Stimulated activated memory B cell treated with anti-CD40 and anti-IgM and Interleukin-4, amounts not matched to agents 10 μg/mL and 1 μg/mL and 100 μg/mL, for 72 hours (primary cell): Measurements from ENCODE around the gene ZBED2.
"Not testable (repeated sequence)": the region's sequence is repeated elsewhere in the genome, so short reads cannot be mapped to it uniquely, and the experiment has no call there.

Source experiments
- ATAC-seq: fragments of 150-1000 bp; cut with Tn5 transposase; 2 replicates; pipeline ENCODE4 v1.10.0; 2021
- H3K27ac Mint-ChIP-seq: one replicate; pipeline ENCODE4 v1.8.0; 2022; ENCODE audit warnings: mild to moderate bottlenecking, mixed read lengths
- H3K27me3 Mint-ChIP-seq: one replicate; pipeline ENCODE4 v1.8.0; 2022; ENCODE audit warnings: mixed read lengths
- H3K36me3 Mint-ChIP-seq: one replicate; pipeline ENCODE4 v1.8.0; 2022; ENCODE audit warnings: mixed read lengths
- H3K4me1 Mint-ChIP-seq: one replicate; pipeline ENCODE4 v1.8.0; 2022; ENCODE audit warnings: mixed read lengths
- H3K4me3 Mint-ChIP-seq: one replicate; pipeline ENCODE4 v1.8.0; 2022; ENCODE audit warnings: mild to moderate bottlenecking, moderate library complexity, mixed read lengths
- H3K9me3 Mint-ChIP-seq: one replicate; pipeline ENCODE4 v1.8.0; 2022; ENCODE audit warnings: mixed read lengths

The ZBED2 gene, protein sequence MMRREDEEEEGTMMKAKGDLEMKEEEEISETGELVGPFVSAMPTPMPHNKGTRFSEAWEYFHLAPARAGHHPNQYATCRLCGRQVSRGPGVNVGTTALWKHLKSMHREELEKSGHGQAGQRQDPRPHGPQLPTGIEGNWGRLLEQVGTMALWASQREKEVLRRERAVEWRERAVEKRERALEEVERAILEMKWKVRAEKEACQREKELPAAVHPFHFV

DNA sequence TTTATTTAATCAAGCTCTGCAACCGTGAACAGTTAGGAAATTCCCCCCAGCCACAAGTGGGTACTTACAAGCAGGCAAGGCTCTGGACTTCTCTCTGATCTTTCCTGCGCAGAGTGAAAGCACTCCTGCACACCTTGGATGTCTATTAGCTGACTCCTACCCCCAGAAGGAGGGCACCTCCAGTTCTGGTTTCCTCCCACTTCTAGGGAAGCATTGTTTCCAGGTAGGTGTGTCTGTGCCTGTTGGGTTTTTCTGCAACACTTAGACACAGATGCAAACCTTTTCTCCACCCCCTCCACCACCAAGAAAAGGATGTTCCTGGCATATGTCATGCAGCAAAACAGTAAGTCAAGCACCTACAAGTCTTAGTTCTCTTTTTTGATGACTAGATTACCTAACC, at the start of gene ZBED2:
Gene ZBED2 (minus strand): TSS at position 115 of the 400 bp plus-strand sequence. CDS start 1,145 bp downstream, outside the sequence.
- peaks cover 17% of the 10 kb centered on the region for H3K36me3 Mint-ChIP-seq
- peak within 1 kb of the TSS; percentile 72 for H3K4me3 Mint-ChIP-seq
- H3K27me3 Mint-ChIP-seq, result peaks cover 9% of the 10 kb centered on the region
- H3K9me3 Mint-ChIP-seq, result no peaks in the 10 kb centered on the region
- peaks cover 41% of the 10 kb centered on the region for H3K4me1 Mint-ChIP-seq
- peak within 1 kb of the TSS; percentile 82 for H3K27ac Mint-ChIP-seq
- peak; percentile 76 for ATAC-seq

DNA sequence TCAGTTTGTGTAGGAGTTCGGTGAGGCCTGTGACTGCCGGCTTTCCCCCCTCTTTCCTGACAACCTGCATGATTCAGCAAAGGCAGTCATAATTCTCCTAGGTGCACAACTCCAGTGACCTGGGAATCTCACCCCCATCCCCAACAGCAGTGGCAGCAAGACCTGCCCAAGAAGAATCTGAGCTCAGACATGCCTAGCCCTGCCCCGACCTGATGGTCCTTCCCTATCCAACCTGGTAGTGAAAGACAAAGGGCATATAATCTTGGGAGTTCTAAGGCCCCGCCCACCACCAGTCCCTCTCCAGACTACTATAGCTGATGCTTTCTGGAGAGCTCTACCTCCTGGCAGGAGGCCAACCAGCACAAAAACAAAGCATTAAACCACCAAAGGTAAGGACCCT, 44.2 kb upstream of the ZBED2 start:
- no peak overlapping the region for H3K27ac Mint-ChIP-seq
- no peak overlapping the region for H3K4me3 Mint-ChIP-seq
- H3K27me3 Mint-ChIP-seq, result no peaks in the 10 kb centered on the region
- peaks cover 24% of the 10 kb centered on the region for H3K9me3 Mint-ChIP-seq
- peaks cover 7% of the 10 kb centered on the region for H3K36me3 Mint-ChIP-seq
- H3K4me1 Mint-ChIP-seq, result no peaks in the 10 kb centered on the region
- ATAC-seq, result no peak

- Mint-ChIP-seq H3K4me3 (no peak overlapping the region), H3K27ac (no peak overlapping the region), H3K27me3 (no peaks in the 10 kb centered on the region), H3K9me3 (peaks cover 5% of the 10 kb centered on the region), H3K4me1 (no peaks in the 10 kb centered on the region), H3K36me3 (no peaks in the 10 kb centered on the region)
- no peak for ATAC-seq
These were observed 41.3 kb upstream of the ZBED2 start for GRCh38 chr3:111636366-111636885.

DNA sequence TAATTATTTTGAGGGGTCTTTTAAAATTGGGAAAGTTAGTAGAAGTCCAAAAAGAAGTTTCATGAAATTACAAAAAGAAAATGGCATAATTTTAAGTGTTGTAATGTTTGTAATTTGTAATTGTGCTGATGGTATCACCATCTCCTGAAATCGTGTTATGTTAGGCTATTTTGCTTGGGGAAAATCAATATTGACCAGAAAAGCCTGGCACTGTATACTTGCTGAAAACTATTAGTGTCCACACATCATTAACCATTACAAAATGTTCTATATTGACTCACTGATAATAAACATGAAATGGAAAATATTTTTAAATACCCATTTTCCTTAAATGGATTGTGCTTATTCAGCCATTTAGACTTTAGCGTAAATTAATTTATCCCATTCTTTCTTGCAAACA, 40.3 kb upstream of the ZBED2 start:
- Mint-ChIP-seq H3K4me3 (no peak overlapping the region), H3K4me1 (no peaks in the 10 kb centered on the region), H3K27me3 (no peaks in the 10 kb centered on the region), H3K36me3 (no peaks in the 10 kb centered on the region), H3K27ac (no peak overlapping the region), H3K9me3 (no peaks in the 10 kb centered on the region)
- ATAC-seq, result no peak

- Mint-ChIP-seq H3K36me3 (peaks cover 23% of the 10 kb centered on the region), H3K9me3 (peaks cover 20% of the 10 kb centered on the region)
- not testable (repeated sequence) for ATAC-seq, H3K27me3 Mint-ChIP-seq, H3K4me3 Mint-ChIP-seq, H3K4me1 Mint-ChIP-seq, H3K27ac Mint-ChIP-seq
These were observed 35.5 kb upstream of the ZBED2 start for GRCh38 chr3:111630638-111631037.

DNA sequence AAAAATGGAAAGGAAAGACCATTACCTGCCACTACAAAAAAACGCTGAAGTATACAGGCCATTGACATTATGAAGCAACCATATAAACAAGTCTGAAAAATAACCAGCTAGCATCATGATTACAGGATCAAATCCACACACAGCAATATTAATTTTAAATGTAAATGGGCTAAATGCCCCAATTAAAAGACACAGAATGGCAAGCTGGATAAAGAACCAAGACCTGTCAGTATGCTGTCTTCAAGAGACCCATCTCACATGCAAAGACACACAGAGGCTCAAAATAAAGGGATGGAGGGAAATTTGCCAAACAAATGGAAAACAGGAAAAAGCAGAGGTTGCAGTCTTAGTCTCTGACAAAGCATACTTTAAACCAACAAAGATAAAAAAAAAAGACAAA, 33.9 kb upstream of the ZBED2 start:
- Mint-ChIP-seq H3K9me3 (peaks cover 20% of the 10 kb centered on the region), H3K36me3 (peaks cover 23% of the 10 kb centered on the region)
- not testable (repeated sequence) for H3K27ac Mint-ChIP-seq, H3K27me3 Mint-ChIP-seq, H3K4me1 Mint-ChIP-seq, H3K4me3 Mint-ChIP-seq, ATAC-seq

GRCh38 chr3:111627092-111627491, 31.9 kb upstream of the ZBED2 start:
- ATAC-seq, result no peak
- peaks cover 20% of the 10 kb centered on the region for H3K9me3 Mint-ChIP-seq
- no peaks in the 10 kb centered on the region for H3K27me3 Mint-ChIP-seq
- no peak overlapping the region for H3K27ac Mint-ChIP-seq
- no peak overlapping the region for H3K4me3 Mint-ChIP-seq
- H3K4me1 Mint-ChIP-seq, result no peaks in the 10 kb centered on the region
- H3K36me3 Mint-ChIP-seq, result peaks cover 23% of the 10 kb centered on the region

GRCh38 chr3:111621535-111621934, 26.4 kb upstream of the ZBED2 start:
- Mint-ChIP-seq H3K4me1 (peaks cover 11% of the 10 kb centered on the region), H3K9me3 (no peaks in the 10 kb centered on the region), H3K4me3 (no peak overlapping the region), H3K27ac (no peak overlapping the region), H3K27me3 (no peaks in the 10 kb centered on the region), H3K36me3 (no peaks in the 10 kb centered on the region)
- ATAC-seq, result no peak

DNA sequence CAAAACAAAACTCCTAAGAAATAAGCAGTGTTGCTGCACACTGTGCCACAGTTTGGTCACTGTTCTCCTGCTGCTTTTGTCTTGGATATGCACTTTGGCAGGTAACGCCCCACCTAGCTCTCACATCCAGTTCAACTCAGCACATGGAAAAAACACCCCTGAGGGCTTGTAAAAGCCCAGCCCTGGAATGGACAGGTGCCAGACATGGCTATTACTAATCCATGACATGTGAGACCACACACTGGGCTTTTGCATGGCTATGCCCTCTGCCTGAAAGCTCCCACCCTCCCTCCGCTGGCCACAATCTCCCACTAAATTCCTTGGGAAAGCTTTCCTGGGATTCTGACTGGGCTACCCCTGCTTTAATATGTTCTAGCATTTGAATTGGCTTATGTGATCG, 24.7 kb upstream of the ZBED2 start:
- no peaks in the 10 kb centered on the region for H3K27me3 Mint-ChIP-seq
- no peak overlapping the region for H3K27ac Mint-ChIP-seq
- H3K4me3 Mint-ChIP-seq, result no peak overlapping the region
- no peaks in the 10 kb centered on the region for H3K9me3 Mint-ChIP-seq
- no peaks in the 10 kb centered on the region for H3K36me3 Mint-ChIP-seq
- no peak for ATAC-seq
- peaks cover 28% of the 10 kb centered on the region for H3K4me1 Mint-ChIP-seq

DNA sequence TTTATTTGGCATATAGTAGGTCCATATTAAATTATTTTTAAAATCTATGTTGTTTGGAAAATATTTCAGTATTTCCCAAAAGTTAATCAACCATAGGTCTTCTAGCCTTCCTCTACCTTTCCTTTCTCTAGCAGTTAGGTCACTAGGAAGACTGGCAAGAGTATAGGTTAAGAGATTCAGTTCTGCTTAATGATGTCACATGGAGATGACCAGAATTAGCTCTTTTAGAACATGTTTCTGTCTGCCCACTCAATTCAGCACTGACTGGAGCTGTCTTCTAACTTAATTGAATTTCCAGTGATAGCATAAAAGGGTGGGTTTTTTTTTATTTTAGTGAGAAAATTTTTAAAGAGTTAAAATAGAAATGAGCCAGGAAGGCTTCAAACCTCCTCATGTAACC, 23.8 kb upstream of the ZBED2 start:
- Mint-ChIP-seq H3K36me3 (no peaks in the 10 kb centered on the region), H3K4me3 (no peak overlapping the region)

GRCh38 chr3:111617912-111618601, 22.9 kb upstream of the ZBED2 start:
- H3K4me3 Mint-ChIP-seq, result no peak overlapping the region
- peaks cover 40% of the 10 kb centered on the region for H3K4me1 Mint-ChIP-seq
- no peak for ATAC-seq
- peak overlapping the region; percentile 21 for H3K27ac Mint-ChIP-seq
- no peaks in the 10 kb centered on the region for H3K27me3 Mint-ChIP-seq
- no peaks in the 10 kb centered on the region for H3K36me3 Mint-ChIP-seq
- H3K9me3 Mint-ChIP-seq, result no peaks in the 10 kb centered on the region

More for the DNA sequence above, 23.8 kb upstream of the ZBED2 start:
- Mint-ChIP-seq H3K27ac (no peak overlapping the region), H3K9me3 (no peaks in the 10 kb centered on the region), H3K27me3 (no peaks in the 10 kb centered on the region), H3K4me1 (peaks cover 34% of the 10 kb centered on the region)
- ATAC-seq, result no peak

- Mint-ChIP-seq H3K9me3 (no peaks in the 10 kb centered on the region), H3K4me3 (no peak overlapping the region), H3K27ac (peak overlapping the region; percentile 74), H3K36me3 (no peaks in the 10 kb centered on the region), H3K4me1 (peaks cover 45% of the 10 kb centered on the region), H3K27me3 (no peaks in the 10 kb centered on the region)
- no peak for ATAC-seq
These were observed 22.3 kb upstream of the ZBED2 start for GRCh38 chr3:111617406-111617805.

GRCh38 chr3:111616417-111617105, 21.4 kb upstream of the ZBED2 start:
- H3K4me1 Mint-ChIP-seq, result peaks cover 46% of the 10 kb centered on the region
- H3K27ac Mint-ChIP-seq, result peak overlapping the region; percentile 74
- no peak overlapping the region for H3K4me3 Mint-ChIP-seq
- H3K36me3 Mint-ChIP-seq, result peaks cover 1% of the 10 kb centered on the region
- no peaks in the 10 kb centered on the region for H3K27me3 Mint-ChIP-seq
- peak; percentile 83 for ATAC-seq
- no peaks in the 10 kb centered on the region for H3K9me3 Mint-ChIP-seq

DNA sequence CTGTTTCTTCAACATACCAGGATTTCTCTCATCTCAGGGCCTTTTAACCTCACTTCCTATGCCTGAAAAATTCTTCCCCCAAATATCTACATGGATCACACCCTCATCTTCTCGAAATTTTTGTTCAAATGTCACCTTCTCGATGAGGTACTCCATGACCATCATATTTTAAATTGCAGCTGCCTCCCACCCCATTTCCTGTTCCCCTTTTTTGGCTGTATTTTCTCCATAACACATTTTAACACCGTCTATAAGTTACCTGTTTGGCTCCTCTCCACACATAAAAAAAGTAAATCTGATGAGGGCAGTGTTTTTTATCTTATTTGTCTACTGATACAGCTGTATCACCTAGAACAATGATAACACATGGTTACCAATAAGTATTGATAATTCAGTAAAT, 20.7 kb upstream of the ZBED2 start:
- H3K27ac Mint-ChIP-seq, result peak overlapping the region; percentile 74
- H3K4me1 Mint-ChIP-seq, result peaks cover 53% of the 10 kb centered on the region
- H3K27me3 Mint-ChIP-seq, result no peaks in the 10 kb centered on the region
- H3K9me3 Mint-ChIP-seq, result no peaks in the 10 kb centered on the region
- H3K36me3 Mint-ChIP-seq, result peaks cover 5% of the 10 kb centered on the region
- H3K4me3 Mint-ChIP-seq, result no peak overlapping the region
- ATAC-seq, result no peak

DNA sequence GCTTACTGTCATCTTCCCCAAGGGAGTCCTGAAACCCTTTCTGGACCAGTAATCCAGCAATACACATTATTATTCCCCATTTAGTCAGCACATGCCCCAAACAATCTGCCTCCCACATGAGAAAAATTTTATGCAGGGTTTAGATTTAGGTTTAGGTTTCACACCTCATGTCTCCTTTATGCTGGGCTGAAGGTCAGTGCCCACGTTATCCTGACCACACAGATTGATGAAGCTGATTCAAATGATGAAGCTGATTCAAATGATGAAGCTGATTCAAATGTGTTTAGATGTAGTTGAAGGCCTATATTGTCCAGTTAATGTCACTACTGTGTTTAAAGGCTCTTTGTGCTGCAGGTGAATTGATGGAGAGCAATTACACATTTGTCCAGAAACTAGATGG, 18.1 kb upstream of the ZBED2 start:
- Mint-ChIP-seq H3K36me3 (peaks cover 10% of the 10 kb centered on the region), H3K4me3 (no peak overlapping the region), H3K27ac (peak overlapping the region; percentile 95), H3K27me3 (no peaks in the 10 kb centered on the region), H3K4me1 (peaks cover 66% of the 10 kb centered on the region), H3K9me3 (no peaks in the 10 kb centered on the region)
- peak; percentile 34 for ATAC-seq
